Measurements from ENCODE around the gene KLHDC3. TPM values are rescaled to one million over a fixed set of nuclear protein-coding genes. Genes with fewer than 3 reads are reported as not detected.

KLHDC3 gene
- total RNA-seq, 6 experiments from 2014 or later: 26.4 to 46.2 (median 41.7) TPM

DNA sequence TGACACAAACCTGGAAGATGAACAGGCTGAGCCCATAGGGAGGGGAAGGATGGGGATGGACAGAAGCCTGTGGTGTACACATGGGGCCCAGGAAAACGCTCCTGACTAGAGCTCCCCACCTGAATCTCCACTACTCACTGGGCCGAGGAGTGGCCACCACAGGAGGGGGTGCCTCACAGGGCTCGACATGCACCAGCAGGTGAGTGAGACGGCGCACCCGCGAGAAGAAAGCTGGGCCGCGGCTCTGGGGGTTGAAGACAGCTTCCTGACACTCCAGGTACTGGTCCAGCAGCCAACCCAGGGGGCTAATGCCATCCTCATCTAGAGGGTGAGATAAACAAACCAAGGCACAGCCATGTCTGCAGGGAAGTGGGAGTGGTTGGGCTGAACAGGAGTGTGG, 29.3 kb downstream of the KLHDC3 start:
- ATAC-seq (no peak), DNase-seq (no peak)
- Histone ChIP-seq H3K36me3 (peaks cover 0 to 38% (median 19%) of the 10 kb centered on the region in 4 donors), H3K4me3 (no peak overlapping the region), H3K9me3 (no peaks in the 10 kb centered on the region), H3K27ac (no peak overlapping the region), H3K4me1 (no peaks in the 10 kb centered on the region), H3K27me3 (no peaks in the 10 kb centered on the region)
- intact Hi-C loops (cut with DNase I): loop anchor here in 1 of 2 donors (10.0 kb wide), 1 partner anchor 139 kb away; no protein-coding TSS in a partner anchor
- no peak for TF ChIP-seq POLR2A (IDR thresholded peaks at IDR 0.05)
- TF ChIP-seq, protein P1, sequence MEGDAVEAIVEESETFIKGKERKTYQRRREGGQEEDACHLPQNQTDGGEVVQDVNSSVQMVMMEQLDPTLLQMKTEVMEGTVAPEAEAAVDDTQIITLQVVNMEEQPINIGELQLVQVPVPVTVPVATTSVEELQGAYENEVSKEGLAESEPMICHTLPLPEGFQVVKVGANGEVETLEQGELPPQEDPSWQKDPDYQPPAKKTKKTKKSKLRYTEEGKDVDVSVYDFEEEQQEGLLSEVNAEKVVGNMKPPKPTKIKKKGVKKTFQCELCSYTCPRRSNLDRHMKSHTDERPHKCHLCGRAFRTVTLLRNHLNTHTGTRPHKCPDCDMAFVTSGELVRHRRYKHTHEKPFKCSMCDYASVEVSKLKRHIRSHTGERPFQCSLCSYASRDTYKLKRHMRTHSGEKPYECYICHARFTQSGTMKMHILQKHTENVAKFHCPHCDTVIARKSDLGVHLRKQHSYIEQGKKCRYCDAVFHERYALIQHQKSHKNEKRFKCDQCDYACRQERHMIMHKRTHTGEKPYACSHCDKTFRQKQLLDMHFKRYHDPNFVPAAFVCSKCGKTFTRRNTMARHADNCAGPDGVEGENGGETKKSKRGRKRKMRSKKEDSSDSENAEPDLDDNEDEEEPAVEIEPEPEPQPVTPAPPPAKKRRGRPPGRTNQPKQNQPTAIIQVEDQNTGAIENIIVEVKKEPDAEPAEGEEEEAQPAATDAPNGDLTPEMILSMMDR (IDR thresholded peaks at IDR 0.05): no peak
- 93% methylated on average over 5 of the region's 9 CpGs for WGBS (ENCODE audit: insufficient coverage, low coverage, low lambda C conversion rate, missing lambda C conversion rate)

DNA sequence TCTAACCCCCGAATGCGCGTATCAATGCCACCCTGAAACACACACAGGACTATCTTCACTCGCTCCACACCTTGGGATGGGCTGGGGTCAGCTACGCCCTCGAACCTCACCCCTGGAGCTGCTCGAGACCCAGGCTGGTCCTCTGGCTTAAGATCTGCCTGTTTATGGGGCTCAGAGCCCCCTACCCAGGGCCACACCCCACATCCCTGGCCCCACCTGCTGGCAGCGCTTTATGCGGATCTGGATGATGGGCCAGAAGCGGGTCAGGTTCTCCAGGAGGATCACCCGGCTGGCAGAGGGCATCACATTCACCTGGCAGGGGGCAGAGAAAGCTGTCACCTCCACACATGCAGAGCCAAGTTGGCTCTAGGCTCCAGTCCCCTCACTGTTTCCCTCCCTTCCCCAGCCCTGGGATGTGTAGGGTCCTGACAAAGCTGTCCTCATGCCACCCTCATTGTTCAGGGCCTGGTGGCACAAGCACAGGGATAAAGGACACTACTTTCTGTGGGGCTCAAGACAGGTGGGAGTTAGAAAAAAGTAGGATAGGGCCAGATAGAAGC, 31.4 kb downstream of the KLHDC3 start:
- Histone ChIP-seq H3K36me3 (peaks cover 0 to 43% (median 25%) of the 10 kb centered on the region in 4 donors), H3K27me3 (no peaks in the 10 kb centered on the region), H3K27ac (no peak overlapping the region), H3K4me1 (no peaks in the 10 kb centered on the region), H3K9me3 (no peaks in the 10 kb centered on the region), H3K4me3 (no peak overlapping the region)
- DNase-seq: no peak
- intact Hi-C loops (cut with DNase I): loop anchor here in 1 of 2 donors (10.0 kb wide), 1 partner anchor 141 kb away; no protein-coding TSS in a partner anchor
- WGBS (ENCODE audit: insufficient coverage, low coverage, low lambda C conversion rate, missing lambda C conversion rate): 84% methylated on average over 5 of the region's 11 CpGs
- no peak for ATAC-seq
- no peak for TF ChIP-seq POLR2A (IDR thresholded peaks at IDR 0.05)
- TF ChIP-seq, protein P1 (IDR thresholded peaks at IDR 0.05): no peak

DNA sequence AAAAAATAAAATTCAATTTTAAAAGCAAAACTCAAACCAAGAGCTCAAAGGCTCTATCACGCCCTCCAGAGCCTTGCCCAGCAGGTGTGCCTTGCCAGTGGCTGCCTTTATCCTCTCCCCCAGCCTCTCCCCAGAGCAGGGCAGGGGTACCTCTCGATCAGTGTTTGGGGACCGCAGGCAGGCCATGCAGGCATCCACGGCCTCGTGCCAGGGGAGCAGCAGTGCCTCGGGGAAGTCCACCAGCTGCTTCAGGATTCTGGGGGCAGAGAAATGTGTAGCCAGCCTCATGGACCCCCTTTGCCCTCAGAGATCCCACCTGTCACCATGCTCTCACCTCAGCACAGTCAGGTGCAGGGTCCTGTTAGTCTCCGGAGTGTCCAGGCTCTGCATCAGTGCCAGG, 33.9 kb downstream of the KLHDC3 start:
- intact Hi-C loops (cut with DNase I): loop anchor here in 1 of 2 donors (10.0 kb wide), 1 partner anchor 143 kb away; no protein-coding TSS in a partner anchor
- Histone ChIP-seq H3K36me3 (peaks cover 0 to 32% (median 17%) of the 10 kb centered on the region in 4 donors), H3K27ac (no peak overlapping the region), H3K4me1 (peaks cover 0 to 3% (median 0%) of the 10 kb centered on the region in 4 donors), H3K9me3 (no peaks in the 10 kb centered on the region), H3K27me3 (no peaks in the 10 kb centered on the region), H3K4me3 (no peak overlapping the region)
- no peak for TF ChIP-seq POLR2A (IDR thresholded peaks at IDR 0.05)
- TF ChIP-seq, protein P1 (IDR thresholded peaks at IDR 0.05): no peak
- ATAC-seq: no peak
- WGBS (ENCODE audit: insufficient coverage, low coverage, low lambda C conversion rate, missing lambda C conversion rate): 100% methylated on average over 4 of the region's 7 CpGs
- no peak for DNase-seq

DNA sequence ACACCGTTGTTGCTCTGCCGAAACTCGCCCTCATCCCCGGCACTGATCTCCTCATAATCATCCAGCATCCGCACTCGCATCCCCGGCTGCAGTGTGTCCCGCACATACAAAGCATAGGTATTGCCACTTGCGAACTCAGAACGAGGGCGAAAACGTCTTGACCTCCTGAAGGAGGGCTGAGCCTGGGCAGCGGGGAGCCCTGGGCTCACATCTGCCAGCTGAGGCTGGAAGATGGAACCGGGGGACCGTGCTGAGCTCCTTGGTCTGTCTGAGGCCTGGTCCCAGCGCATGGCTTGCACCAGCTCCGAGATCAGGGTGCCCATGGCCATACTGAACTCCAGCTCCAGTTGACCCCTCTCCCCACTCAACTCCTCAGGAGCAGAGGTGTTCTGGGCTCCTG, 36.9 kb downstream of the KLHDC3 start:
- no peak overlapping the region for H3K27ac ChIP-seq
- DNase-seq (no peak), ATAC-seq (no peak)
- H3K36me3 ChIP-seq: peaks cover 0 to 34% (median 18%) of the 10 kb centered on the region in 4 donors
- TF ChIP-seq, protein P1 (IDR thresholded peaks at IDR 0.05): no peak
- no peak for TF ChIP-seq POLR2A (IDR thresholded peaks at IDR 0.05)
- 82% methylated on average over 6 of the region's 17 CpGs for WGBS (ENCODE audit: insufficient coverage, low coverage, low lambda C conversion rate, missing lambda C conversion rate)
- peaks cover 0 to 3% (median 0%) of the 10 kb centered on the region in 4 donors for H3K4me1 ChIP-seq
- intact Hi-C loops (cut with DNase I): no loop called here
- no peak overlapping the region for H3K4me3 ChIP-seq
- H3K9me3 ChIP-seq: no peaks in the 10 kb centered on the region
- H3K27me3 ChIP-seq: no peaks in the 10 kb centered on the region

Measured in right lobe of liver (tissue), 6 donors.